HG03064 (cell line): ENCODE results near the gene SPATA20.

Experiments used
- ATAC-seq: cut with Tn5 transposase; IDR thresholded peaks from one replicate; pipeline ENCODE4 v1.9.1; 2021; ENCODE audit warnings: low read depth; ENCODE audit not compliant: unreplicated experiment

SPATA20 gene

GRCh38 chr17:50538549-50539410 lies 8.2 kb upstream of the SPATA20 start:
- no peak for ATAC-seq

DNA sequence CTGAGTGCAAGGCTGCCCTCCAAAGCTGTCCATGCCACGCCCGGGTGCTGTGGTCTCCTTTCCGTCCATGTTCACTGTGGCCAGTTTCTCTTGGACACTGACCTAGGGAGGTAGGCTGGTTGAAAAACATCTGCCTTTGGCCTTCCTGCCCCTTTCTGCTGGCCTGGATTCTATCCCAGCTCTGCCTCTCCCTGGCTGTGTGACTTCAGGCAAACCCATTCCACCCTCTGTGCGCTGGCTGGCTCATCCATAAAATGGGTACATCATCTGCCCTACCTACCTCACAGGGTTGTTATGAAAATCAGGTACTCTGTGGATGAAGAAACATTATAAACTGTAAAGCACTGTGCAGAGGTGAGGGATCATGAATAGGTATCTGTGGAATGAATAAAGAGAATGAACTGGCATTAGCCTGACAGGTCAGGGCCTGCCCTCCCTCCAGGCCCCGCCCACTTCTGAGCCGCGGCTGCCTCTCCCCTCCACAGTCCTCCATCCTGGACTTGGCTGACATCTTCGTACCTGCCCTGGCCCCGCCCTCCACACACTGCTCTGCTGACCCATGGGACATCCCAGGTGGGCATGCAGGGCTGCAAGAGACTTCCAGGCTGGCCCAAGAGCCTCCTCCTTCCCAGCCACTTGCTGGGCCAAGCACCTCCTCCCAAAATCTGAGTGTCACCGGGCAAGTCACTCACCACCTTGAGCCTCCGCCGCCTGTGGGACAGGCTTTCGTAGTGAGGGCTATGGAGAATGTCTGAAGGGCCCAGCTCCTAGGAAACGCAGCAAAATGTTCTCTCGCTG lies 7.0 kb upstream of the SPATA20 start:
- no peak for ATAC-seq

- no peak for ATAC-seq
These were observed 6.2 kb upstream of the SPATA20 start for GRCh38 chr17:50540560-50541401.

DNA sequence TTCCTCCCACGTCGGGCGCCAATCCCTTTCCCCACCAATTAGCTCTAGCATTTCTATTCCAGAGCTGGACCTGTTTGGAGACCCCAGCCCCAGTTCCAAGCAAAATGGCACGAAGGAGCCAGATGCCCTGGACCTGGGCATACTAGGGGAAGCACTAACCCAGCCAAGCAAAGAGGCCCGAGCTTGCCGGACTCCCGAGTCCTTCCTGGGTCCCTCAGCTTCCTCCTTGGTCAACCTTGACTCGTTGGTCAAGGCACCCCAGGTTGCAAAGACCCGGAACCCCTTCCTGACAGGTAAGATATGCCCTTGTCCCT lies 5.6 kb upstream of the SPATA20 start:
- no peak for ATAC-seq

GRCh38 chr17:50541716-50542688 lies 5.0 kb upstream of the SPATA20 start:
- peak; percentile 75 for ATAC-seq

- ATAC-seq: no peak
These were observed 3.9 kb upstream of the SPATA20 start for GRCh38 chr17:50542795-50543774.

GRCh38 chr17:50544516-50544915 lies 2.5 kb upstream of the SPATA20 start:
- no peak for ATAC-seq

- ATAC-seq: no peak
These were observed 1.7 kb upstream of the SPATA20 start for GRCh38 chr17:50545311-50545710.

- ATAC-seq: no peak
These were observed 306 bp upstream of the SPATA20 start for GRCh38 chr17:50546701-50547034.

DNA sequence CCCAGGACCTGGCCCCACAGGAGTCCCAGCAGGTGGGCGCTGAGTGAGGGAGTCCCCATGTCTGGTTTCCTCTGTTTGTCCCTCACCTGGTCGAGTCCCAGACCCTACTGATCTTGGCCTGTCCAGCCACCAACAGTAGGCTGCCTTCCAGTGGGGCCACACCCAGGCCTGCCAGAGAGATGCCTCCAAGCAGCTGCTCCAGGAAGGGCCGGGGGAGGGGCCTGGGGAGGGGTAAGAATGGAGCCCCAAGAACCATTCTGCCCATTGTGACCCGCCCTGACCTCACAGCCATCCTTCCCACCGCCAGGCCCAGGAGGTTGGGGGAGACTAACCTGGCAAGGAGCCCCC lies 736 bp downstream of the SPATA20 start:
- no peak for ATAC-seq

- no peak for ATAC-seq
These were observed 1.9 kb downstream of the SPATA20 start for GRCh38 chr17:50548831-50549230.

GRCh38 chr17:50549256-50549941 lies 2.4 kb downstream of the SPATA20 start:
- no peak for ATAC-seq

GRCh38 chr17:50549969-50550368 lies 3.0 kb downstream of the SPATA20 start:
- no peak for ATAC-seq

GRCh38 chr17:50550661-50551432 lies 3.9 kb downstream of the SPATA20 start:
- no peak for ATAC-seq

GRCh38 chr17:50551433-50551815 lies 4.5 kb downstream of the SPATA20 start:
- no peak for ATAC-seq

DNA sequence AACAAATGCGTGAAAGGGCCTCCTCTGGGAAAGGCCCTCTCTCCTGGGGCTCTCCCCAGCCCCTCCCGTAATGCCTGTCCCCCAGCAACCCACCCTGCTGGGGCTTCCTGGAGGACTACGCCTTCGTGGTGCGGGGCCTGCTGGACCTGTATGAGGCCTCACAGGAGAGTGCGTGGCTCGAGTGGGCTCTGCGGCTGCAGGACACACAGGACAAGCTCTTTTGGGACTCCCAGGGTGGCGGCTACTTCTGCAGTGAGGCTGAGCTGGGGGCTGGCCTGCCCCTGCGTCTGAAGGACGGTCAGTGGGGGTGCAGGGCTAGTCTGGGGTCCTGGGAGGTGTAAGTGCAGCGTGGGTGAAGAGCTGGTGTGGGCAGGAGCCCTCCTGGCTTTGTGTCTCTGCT lies 4.9 kb downstream of the SPATA20 start:
- ATAC-seq: no peak

DNA sequence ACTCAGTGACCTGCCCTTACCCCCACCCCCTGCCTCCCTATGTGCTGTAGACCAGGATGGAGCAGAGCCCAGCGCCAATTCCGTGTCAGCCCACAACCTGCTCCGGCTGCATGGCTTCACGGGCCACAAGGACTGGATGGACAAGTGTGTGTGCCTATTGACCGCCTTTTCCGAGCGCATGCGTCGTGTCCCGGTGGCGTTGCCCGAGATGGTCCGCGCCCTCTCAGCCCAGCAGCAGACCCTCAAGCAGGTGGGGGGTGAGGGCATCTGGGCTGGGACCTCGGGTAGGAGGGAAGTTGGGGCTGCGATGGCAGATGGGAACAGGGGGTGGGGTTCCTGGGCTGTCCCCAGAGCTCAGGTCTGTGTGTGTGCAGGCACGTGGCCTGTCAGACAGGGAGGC lies 7.2 kb downstream of the SPATA20 start:
- ATAC-seq: no peak

DNA sequence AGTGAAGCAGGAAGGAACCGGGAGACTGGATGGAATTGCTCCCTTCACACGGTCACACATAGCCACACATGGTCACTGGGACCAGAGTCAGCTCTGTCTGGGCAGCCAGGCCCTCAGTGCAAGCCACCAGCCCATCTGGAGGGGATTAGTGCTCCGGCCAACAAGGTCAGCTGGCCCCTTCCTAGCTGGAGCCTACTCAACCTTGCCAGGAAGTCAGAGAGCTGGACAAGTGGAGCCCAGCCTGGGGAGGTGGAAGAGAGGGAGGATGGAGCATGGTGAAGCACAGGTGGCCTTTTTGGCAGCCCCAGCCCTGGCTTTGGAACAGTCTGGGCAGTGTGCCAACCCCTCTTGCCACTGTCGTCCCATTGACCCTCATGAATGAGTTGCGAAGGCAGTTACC lies 9.8 kb downstream of the SPATA20 start:
- no peak for ATAC-seq
